ENCODE results near the gene CBARP.

The CBARP gene

DNA sequence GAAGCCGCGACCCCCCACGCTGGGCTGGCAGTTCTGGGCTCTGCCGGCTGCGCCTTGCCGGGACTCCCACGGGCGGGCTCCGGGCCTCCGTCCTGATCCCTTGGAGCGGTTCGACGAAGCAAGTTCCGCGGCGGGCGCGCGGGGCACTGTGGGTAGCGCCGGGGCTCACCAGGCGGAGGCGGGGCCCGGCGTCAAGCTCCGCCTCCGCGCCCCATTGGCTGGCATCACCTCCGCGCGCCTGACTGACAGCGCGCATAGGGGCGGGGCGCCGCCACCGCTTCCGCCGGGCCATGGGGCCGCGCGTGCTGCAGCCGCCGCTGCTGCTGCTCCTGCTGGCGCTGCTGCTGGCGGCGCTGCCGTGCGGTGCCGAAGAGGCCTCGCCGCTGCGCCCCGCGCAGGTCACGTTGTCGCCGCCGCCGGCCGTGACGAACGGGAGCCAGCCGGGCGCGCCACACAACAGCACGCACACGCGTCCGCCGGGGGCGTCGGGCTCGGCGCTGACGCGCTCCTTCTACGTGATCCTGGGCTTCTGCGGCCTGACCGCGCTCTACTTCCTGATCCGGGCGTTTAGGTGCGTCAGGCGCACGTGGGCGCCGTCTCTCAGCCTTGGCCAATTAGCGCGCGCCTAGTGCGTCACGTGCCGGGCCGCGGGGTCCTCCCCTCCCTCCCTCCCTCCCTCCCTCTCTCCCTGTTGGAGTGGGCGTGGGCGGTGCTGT is 37.6 kb upstream of the CBARP start, which contains the start of gene FAM174C:
TSS of gene FAM174C (plus strand) at position 271 of the 716 bp plus-strand sequence. CDS start at position 291, 20 bp downstream.
- peak; percentile 89 for DNase-seq (ENCODE audit: low read depth)
- in situ Hi-C loops (cut with HindIII; ENCODE audit: low sequenced_read_pairs), result no loop called here
- H3K4me3 ChIP-seq (ENCODE audit: low read depth, low read length), result peak within 1 kb of the TSS; percentile 62
- TF ChIP-seq, protein P1, sequence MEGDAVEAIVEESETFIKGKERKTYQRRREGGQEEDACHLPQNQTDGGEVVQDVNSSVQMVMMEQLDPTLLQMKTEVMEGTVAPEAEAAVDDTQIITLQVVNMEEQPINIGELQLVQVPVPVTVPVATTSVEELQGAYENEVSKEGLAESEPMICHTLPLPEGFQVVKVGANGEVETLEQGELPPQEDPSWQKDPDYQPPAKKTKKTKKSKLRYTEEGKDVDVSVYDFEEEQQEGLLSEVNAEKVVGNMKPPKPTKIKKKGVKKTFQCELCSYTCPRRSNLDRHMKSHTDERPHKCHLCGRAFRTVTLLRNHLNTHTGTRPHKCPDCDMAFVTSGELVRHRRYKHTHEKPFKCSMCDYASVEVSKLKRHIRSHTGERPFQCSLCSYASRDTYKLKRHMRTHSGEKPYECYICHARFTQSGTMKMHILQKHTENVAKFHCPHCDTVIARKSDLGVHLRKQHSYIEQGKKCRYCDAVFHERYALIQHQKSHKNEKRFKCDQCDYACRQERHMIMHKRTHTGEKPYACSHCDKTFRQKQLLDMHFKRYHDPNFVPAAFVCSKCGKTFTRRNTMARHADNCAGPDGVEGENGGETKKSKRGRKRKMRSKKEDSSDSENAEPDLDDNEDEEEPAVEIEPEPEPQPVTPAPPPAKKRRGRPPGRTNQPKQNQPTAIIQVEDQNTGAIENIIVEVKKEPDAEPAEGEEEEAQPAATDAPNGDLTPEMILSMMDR (IDR thresholded peaks at IDR 0.05; ENCODE audit: low read depth, low read length, missing control alignments), result no peak

DNA sequence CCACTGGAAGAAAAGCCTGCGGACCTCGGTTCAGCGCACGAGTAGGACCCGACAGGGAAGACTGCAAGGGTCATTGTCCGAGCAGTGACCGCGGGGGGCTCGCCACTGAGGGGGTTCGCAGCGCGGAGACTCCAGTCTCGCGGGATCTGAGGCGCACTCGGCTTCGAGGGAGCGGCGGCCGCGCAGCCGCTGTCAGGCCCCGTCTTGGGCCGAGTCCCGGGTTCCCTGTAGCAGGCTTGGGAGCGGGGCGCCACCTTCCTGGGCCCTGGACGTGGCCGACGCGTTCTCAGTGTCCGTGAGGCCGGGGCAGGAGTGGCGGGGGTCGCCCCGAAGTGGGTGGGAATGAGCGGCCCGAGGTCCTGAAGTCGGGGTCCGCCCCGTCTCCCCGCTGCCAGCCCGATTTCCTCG is 37.1 kb upstream of the CBARP start:
- no peak for DNase-seq (ENCODE audit: low read depth)
- peak overlapping the region; percentile 62 for H3K4me3 ChIP-seq (ENCODE audit: low read depth, low read length)
- TF ChIP-seq, protein P1 (IDR thresholded peaks at IDR 0.05; ENCODE audit: low read depth, low read length, missing control alignments), result no peak
- in situ Hi-C loops (cut with HindIII; ENCODE audit: low sequenced_read_pairs), result no loop called here

DNA sequence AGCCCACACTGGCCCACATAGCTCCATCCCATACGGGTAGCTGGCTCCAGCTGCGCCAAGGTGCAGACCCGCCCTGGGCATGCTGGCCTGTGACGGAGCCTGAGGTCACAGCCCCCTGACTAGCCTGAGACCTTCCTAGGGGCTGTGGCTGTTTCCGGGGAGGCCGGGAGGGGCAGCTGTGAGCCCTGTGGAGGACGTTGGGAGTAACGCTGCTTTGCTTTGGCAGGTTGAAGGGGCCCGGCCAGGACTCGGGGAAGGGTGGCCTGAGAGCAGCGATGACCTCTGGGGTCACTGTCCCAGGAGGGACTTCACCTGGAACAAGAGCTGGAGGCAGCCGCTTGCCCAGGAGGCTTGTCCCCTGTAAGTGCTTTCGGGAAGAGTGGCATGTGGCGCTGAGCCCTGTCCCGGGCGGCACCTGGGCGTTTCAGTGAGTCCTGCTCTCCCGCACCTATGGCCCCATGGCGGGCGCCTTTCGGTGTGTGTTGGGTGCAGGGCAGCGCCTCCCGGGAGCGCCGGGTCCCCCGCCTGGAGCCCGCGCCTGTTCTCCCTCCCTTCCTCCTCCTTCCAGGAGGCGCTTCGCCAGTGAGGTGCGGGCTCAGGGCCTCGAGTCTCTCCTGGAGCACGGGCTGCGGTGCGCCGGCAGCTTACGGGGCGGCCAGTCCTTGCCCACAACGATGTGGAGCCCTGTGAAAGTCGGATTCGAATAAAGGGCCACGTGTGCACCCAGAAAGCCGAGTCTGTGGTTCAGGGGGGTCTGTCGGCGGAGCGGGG is 36.5 kb upstream of the CBARP start:
- TF ChIP-seq, protein P1 (IDR thresholded peaks at IDR 0.05; ENCODE audit: low read depth, low read length, missing control alignments), result no peak
- peak overlapping the region; percentile 62 for H3K4me3 ChIP-seq (ENCODE audit: low read depth, low read length)
- in situ Hi-C loops (cut with HindIII; ENCODE audit: low sequenced_read_pairs), result no loop called here
- no peak for DNase-seq (ENCODE audit: low read depth)

DNA sequence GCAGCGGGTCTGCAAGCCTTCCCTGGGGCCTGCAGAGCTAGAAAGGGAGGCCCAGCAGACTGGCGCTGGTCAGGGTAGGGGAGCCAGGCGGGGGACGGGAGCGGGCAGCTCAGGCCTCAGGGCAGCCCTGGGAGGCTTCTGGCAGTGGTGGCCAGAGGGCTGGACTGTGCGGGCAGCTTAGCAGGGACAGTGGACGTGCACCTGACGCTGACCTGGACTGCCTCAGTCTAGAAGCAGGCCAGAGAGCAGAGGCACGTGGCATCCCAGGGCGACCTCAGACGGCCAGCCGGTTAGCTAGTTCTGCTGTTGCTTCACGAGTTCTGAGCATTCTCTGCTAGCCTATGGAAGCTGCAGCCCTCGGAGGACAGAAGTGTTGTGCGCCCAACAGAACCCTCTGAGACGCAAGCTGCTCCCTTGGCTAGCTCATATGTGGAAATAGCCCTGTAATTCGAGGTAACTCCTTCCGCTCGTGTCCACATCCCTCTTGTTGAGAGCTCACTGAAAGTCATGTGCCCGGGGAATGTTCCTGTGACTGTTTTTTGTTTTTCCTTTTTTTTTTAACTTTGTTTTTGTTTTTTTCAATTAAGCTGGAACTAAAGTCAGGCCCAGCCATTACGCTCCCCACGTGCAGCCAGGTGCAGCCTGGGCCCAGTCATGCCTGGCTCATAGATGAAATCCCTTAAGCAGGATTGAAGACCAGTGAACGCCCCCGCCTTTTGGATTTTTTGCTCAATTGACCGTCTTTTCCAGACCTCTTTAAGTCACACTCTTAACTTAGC is 35.6 kb upstream of the CBARP start:
- TF ChIP-seq, protein P1 (IDR thresholded peaks at IDR 0.05; ENCODE audit: low read depth, low read length, missing control alignments), result no peak
- in situ Hi-C loops (cut with HindIII; ENCODE audit: low sequenced_read_pairs), result no loop called here
- no peak overlapping the region for H3K4me3 ChIP-seq (ENCODE audit: low read depth, low read length)
- DNase-seq (ENCODE audit: low read depth), result no peak

DNA sequence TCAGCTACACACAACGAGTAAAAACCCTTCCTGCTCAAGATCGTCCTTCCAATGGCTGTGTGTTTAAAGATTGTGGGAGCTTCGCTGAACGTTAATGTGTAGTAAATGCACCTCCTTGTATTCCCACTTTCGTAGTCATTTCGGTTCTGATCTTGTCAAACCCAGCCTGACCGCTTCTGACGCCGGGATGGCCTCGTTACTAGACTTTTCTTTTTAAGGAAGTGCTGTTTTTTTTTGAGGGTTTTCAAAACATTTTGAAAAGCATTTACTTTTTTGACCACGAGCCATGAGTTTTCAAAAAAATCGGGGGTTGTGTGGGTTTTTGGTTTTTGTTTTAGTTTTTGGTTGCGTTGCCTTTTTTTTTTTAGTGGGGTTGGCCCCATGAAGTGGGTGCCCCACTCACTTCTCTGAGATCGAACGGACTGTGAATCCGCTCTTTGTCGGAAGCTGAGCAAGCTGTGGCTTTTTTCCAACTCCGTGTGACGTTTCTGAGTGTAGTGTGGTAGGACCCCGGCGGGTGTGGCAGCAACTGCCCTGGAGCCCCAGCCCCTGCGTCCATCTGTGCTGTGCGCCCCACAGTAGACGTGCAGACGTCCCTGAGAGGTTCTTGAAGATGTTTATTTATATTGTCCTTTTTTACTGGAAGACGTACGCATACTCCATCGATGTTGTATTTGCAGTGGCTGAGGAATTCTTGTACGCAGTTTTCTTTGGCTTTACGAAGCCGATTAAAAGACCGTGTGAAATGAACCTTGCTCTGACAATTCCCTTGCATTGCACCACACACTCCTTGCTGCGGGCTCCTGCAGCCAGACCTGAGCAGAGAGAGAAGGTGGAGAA is 34.8 kb upstream of the CBARP start:
- in situ Hi-C loops (cut with HindIII; ENCODE audit: low sequenced_read_pairs), result no loop called here
- no peak for DNase-seq (ENCODE audit: low read depth)
- TF ChIP-seq, protein P1 (IDR thresholded peaks at IDR 0.05; ENCODE audit: low read depth, low read length, missing control alignments), result no peak
- no peak overlapping the region for H3K4me3 ChIP-seq (ENCODE audit: low read depth, low read length)

Measured in astrocyte of the cerebellum (primary cell).